ENCODE data around the gene KIF6. TPM values are rescaled to one million over a fixed set of nuclear protein-coding genes. Genes with fewer than 3 reads are reported as not detected.
A peak's percentile ranks its signal among the peaks of the same experiment; 100 is the strongest.

Gene KIF6
- polyA plus RNA-seq, 2 donors = 0.08 to 0.20 TPM

GRCh38 chr6:39424831-39425230, 300.4 kb downstream of the KIF6 start:
- WGBS, 2 donors = 88 to 90% methylated on average over 3 of the region's 3 CpGs
- Histone ChIP-seq H3K27ac (ENCODE audit: low read depth in 2 of 2, low read length in 1 of 2) (no peak overlapping the region), H3K4me3 (ENCODE audit: low read depth in 1 of 2, low read length in 2 of 2) (no peak overlapping the region)

GRCh38 chr6:39422238-39422637, 303.0 kb downstream of the KIF6 start:
- no peaks in the 10 kb centered on the region for H3K9me3 ChIP-seq (ENCODE audit: control insufficient read depth in 2 of 2, insufficient read depth in 1 of 2, low read depth in 1 of 2, low read length in 1 of 2)
- H3K27ac ChIP-seq (ENCODE audit: low read depth in 2 of 2, low read length in 1 of 2) = peak overlapping the region in 1 of 2 donors; percentile 50
- no peaks in the 10 kb centered on the region for H3K36me3 ChIP-seq (ENCODE audit: control insufficient read depth in 2 of 2, insufficient read depth in 2 of 2, low read length in 1 of 2)
- H3K4me1 ChIP-seq (ENCODE audit: control insufficient read depth in 2 of 2, insufficient read depth in 2 of 2, low read length in 1 of 2) = peaks cover 0 to 10% of the 10 kb centered on the region in 2 donors
- 58 to 67% methylated on average over 6 of the region's 6 CpGs for WGBS, 2 donors
- H3K27me3 ChIP-seq (ENCODE audit: control insufficient read depth in 1 of 2, insufficient read depth in 2 of 2, low read length in 2 of 2) = no peaks in the 10 kb centered on the region
- no peak overlapping the region for H3K4me3 ChIP-seq (ENCODE audit: low read depth in 1 of 2, low read length in 2 of 2)

More at GRCh38 chr6:39424831-39425230, 300.4 kb downstream of the KIF6 start:
- Histone ChIP-seq H3K9me3 (ENCODE audit: control insufficient read depth in 2 of 2, insufficient read depth in 1 of 2, low read depth in 1 of 2, low read length in 1 of 2) (no peaks in the 10 kb centered on the region), H3K4me1 (ENCODE audit: control insufficient read depth in 2 of 2, insufficient read depth in 2 of 2, low read length in 1 of 2) (peaks cover 0 to 10% of the 10 kb centered on the region in 2 donors), H3K36me3 (ENCODE audit: control insufficient read depth in 2 of 2, insufficient read depth in 2 of 2, low read length in 1 of 2) (no peaks in the 10 kb centered on the region), H3K27me3 (ENCODE audit: control insufficient read depth in 1 of 2, insufficient read depth in 2 of 2, low read length in 2 of 2) (no peaks in the 10 kb centered on the region)

- Histone ChIP-seq H3K4me1 (ENCODE audit: control insufficient read depth in 2 of 2, insufficient read depth in 2 of 2, low read length in 1 of 2) (peaks cover 3 to 10% of the 10 kb centered on the region in 2 donors), H3K9me3 (ENCODE audit: control insufficient read depth in 2 of 2, insufficient read depth in 1 of 2, low read depth in 1 of 2, low read length in 1 of 2) (no peaks in the 10 kb centered on the region), H3K27ac (ENCODE audit: low read depth in 2 of 2, low read length in 1 of 2) (peak overlapping the region in 1 of 2 donors; percentile 50), H3K27me3 (ENCODE audit: control insufficient read depth in 1 of 2, insufficient read depth in 2 of 2, low read length in 2 of 2) (no peaks in the 10 kb centered on the region), H3K4me3 (ENCODE audit: low read depth in 1 of 2, low read length in 2 of 2) (no peak overlapping the region), H3K36me3 (ENCODE audit: control insufficient read depth in 2 of 2, insufficient read depth in 2 of 2, low read length in 1 of 2) (no peaks in the 10 kb centered on the region)
- WGBS, 2 donors = 78 to 80% methylated on average over 11 of the region's 11 CpGs
Measured at GRCh38 chr6:39421383-39422225, 303.6 kb downstream of the KIF6 start.

GRCh38 chr6:39420300-39421265, 304.6 kb downstream of the KIF6 start:
- Histone ChIP-seq H3K4me1 (ENCODE audit: control insufficient read depth in 2 of 2, insufficient read depth in 2 of 2, low read length in 1 of 2) (peaks cover 4 to 10% of the 10 kb centered on the region in 2 donors), H3K27me3 (ENCODE audit: control insufficient read depth in 1 of 2, insufficient read depth in 2 of 2, low read length in 2 of 2) (no peaks in the 10 kb centered on the region), H3K4me3 (ENCODE audit: low read depth in 1 of 2, low read length in 2 of 2) (no peak overlapping the region), H3K36me3 (ENCODE audit: control insufficient read depth in 2 of 2, insufficient read depth in 2 of 2, low read length in 1 of 2) (no peaks in the 10 kb centered on the region), H3K27ac (ENCODE audit: low read depth in 2 of 2, low read length in 1 of 2) (peak overlapping the region in 1 of 2 donors; percentile 40), H3K9me3 (ENCODE audit: control insufficient read depth in 2 of 2, insufficient read depth in 1 of 2, low read depth in 1 of 2, low read length in 1 of 2) (no peaks in the 10 kb centered on the region)
- WGBS, 2 donors = 66% methylated on average over 15 of the region's 15 CpGs

- Histone ChIP-seq H3K4me3 (ENCODE audit: low read depth in 1 of 2, low read length in 2 of 2) (no peak overlapping the region), H3K27me3 (ENCODE audit: control insufficient read depth in 1 of 2, insufficient read depth in 2 of 2, low read length in 2 of 2) (no peaks in the 10 kb centered on the region), H3K27ac (ENCODE audit: low read depth in 2 of 2, low read length in 1 of 2) (no peak overlapping the region), H3K9me3 (ENCODE audit: control insufficient read depth in 2 of 2, insufficient read depth in 1 of 2, low read depth in 1 of 2, low read length in 1 of 2) (no peaks in the 10 kb centered on the region), H3K36me3 (ENCODE audit: control insufficient read depth in 2 of 2, insufficient read depth in 2 of 2, low read length in 1 of 2) (no peaks in the 10 kb centered on the region), H3K4me1 (ENCODE audit: control insufficient read depth in 2 of 2, insufficient read depth in 2 of 2, low read length in 1 of 2) (peaks cover 4 to 10% of the 10 kb centered on the region in 2 donors)
- 83 to 90% methylated on average over 3 of the region's 3 CpGs for WGBS, 2 donors
Measured at GRCh38 chr6:39419607-39420006, 305.6 kb downstream of the KIF6 start.

GRCh38 chr6:39417440-39417839, 307.8 kb downstream of the KIF6 start:
- no peaks in the 10 kb centered on the region for H3K36me3 ChIP-seq (ENCODE audit: control insufficient read depth in 2 of 2, insufficient read depth in 2 of 2, low read length in 1 of 2)
- H3K27me3 ChIP-seq (ENCODE audit: control insufficient read depth in 1 of 2, insufficient read depth in 2 of 2, low read length in 2 of 2) = no peaks in the 10 kb centered on the region
- H3K9me3 ChIP-seq (ENCODE audit: control insufficient read depth in 2 of 2, insufficient read depth in 1 of 2, low read depth in 1 of 2, low read length in 1 of 2) = no peaks in the 10 kb centered on the region
- no peak overlapping the region for H3K4me3 ChIP-seq (ENCODE audit: low read depth in 1 of 2, low read length in 2 of 2)
- peaks cover 4% of the 10 kb centered on the region in 2 donors for H3K4me1 ChIP-seq (ENCODE audit: control insufficient read depth in 2 of 2, insufficient read depth in 2 of 2, low read length in 1 of 2)
- H3K27ac ChIP-seq (ENCODE audit: low read depth in 2 of 2, low read length in 1 of 2) = no peak overlapping the region
- WGBS, 2 donors = 80 to 82% methylated on average over 2 of the region's 2 CpGs

- 37 to 39% methylated on average over 4 of the region's 4 CpGs for WGBS, 2 donors
- Histone ChIP-seq H3K4me3 (ENCODE audit: low read depth in 1 of 2, low read length in 2 of 2) (no peak overlapping the region), H3K4me1 (ENCODE audit: control insufficient read depth in 2 of 2, insufficient read depth in 2 of 2, low read length in 1 of 2) (peaks cover 0 to 4% of the 10 kb centered on the region in 2 donors)
Measured at GRCh38 chr6:39416728-39417127, 308.5 kb downstream of the KIF6 start.

GRCh38 chr6:39416026-39416425, 309.2 kb downstream of the KIF6 start:
- Histone ChIP-seq H3K27me3 (ENCODE audit: control insufficient read depth in 1 of 2, insufficient read depth in 2 of 2, low read length in 2 of 2) (no peaks in the 10 kb centered on the region), H3K4me1 (ENCODE audit: control insufficient read depth in 2 of 2, insufficient read depth in 2 of 2, low read length in 1 of 2) (peaks cover 0 to 4% of the 10 kb centered on the region in 2 donors), H3K9me3 (ENCODE audit: control insufficient read depth in 2 of 2, insufficient read depth in 1 of 2, low read depth in 1 of 2, low read length in 1 of 2) (no peaks in the 10 kb centered on the region), H3K4me3 (ENCODE audit: low read depth in 1 of 2, low read length in 2 of 2) (no peak overlapping the region), H3K36me3 (ENCODE audit: control insufficient read depth in 2 of 2, insufficient read depth in 2 of 2, low read length in 1 of 2) (no peaks in the 10 kb centered on the region), H3K27ac (ENCODE audit: low read depth in 2 of 2, low read length in 1 of 2) (peak overlapping the region in 1 of 2 donors; percentile 22)
- 85 to 86% methylated on average over 3 of the region's 3 CpGs for WGBS, 2 donors

More at GRCh38 chr6:39416728-39417127, 308.5 kb downstream of the KIF6 start:
- H3K9me3 ChIP-seq (ENCODE audit: control insufficient read depth in 2 of 2, insufficient read depth in 1 of 2, low read depth in 1 of 2, low read length in 1 of 2) = no peaks in the 10 kb centered on the region
- no peak overlapping the region for H3K27ac ChIP-seq (ENCODE audit: low read depth in 2 of 2, low read length in 1 of 2)
- no peaks in the 10 kb centered on the region for H3K27me3 ChIP-seq (ENCODE audit: control insufficient read depth in 1 of 2, insufficient read depth in 2 of 2, low read length in 2 of 2)
- H3K36me3 ChIP-seq (ENCODE audit: control insufficient read depth in 2 of 2, insufficient read depth in 2 of 2, low read length in 1 of 2) = no peaks in the 10 kb centered on the region

- 89 to 91% methylated on average over 3 of the region's 3 CpGs for WGBS, 2 donors
- Histone ChIP-seq H3K27me3 (ENCODE audit: control insufficient read depth in 1 of 2, insufficient read depth in 2 of 2, low read length in 2 of 2) (no peaks in the 10 kb centered on the region), H3K4me1 (ENCODE audit: control insufficient read depth in 2 of 2, insufficient read depth in 2 of 2, low read length in 1 of 2) (peaks cover 0 to 4% of the 10 kb centered on the region in 2 donors)
Measured at GRCh38 chr6:39415482-39415881, 309.7 kb downstream of the KIF6 start.

More at GRCh38 chr6:39415482-39415881, 309.7 kb downstream of the KIF6 start:
- Histone ChIP-seq H3K4me3 (ENCODE audit: low read depth in 1 of 2, low read length in 2 of 2) (no peak overlapping the region), H3K9me3 (ENCODE audit: control insufficient read depth in 2 of 2, insufficient read depth in 1 of 2, low read depth in 1 of 2, low read length in 1 of 2) (no peaks in the 10 kb centered on the region), H3K36me3 (ENCODE audit: control insufficient read depth in 2 of 2, insufficient read depth in 2 of 2, low read length in 1 of 2) (no peaks in the 10 kb centered on the region), H3K27ac (ENCODE audit: low read depth in 2 of 2, low read length in 1 of 2) (no peak overlapping the region)
